Measurements from ENCODE around the gene MYL5.

MYL5 gene

GRCh38 chr4:648579-649292, 25.6 kb upstream of the MYL5 start:
- Histone ChIP-seq H3K9me3 (ENCODE audit: low read depth, low read length) (no peaks in the 10 kb centered on the region), H3K36me3 (ENCODE audit: insufficient read depth, low read length) (no peaks in the 10 kb centered on the region), H3K27ac (no peak overlapping the region), H3K4me3 (no peak overlapping the region), H3K9ac (ENCODE audit: insufficient read length) (no peak overlapping the region)
- no peak for DNase-seq (ENCODE audit: low read depth, low spot score)
- TF ChIP-seq POLR2AphosphoS5 (IDR thresholded peaks at IDR 0.05; ENCODE audit: borderline replicate concordance, low read depth, low read length) (no peak), FOXP2 (optimal IDR thresholded peaks at IDR 0.05; ENCODE audit: control extremely low read depth, extremely low read length, insufficient read depth) (no peak), EZH2 (IDR thresholded peaks at IDR 0.05) (no peak)

GRCh38 chr4:649293-649625, 25.1 kb upstream of the MYL5 start:
- DNase-seq (ENCODE audit: low read depth, low spot score): no peak
- H3K9me3 ChIP-seq (ENCODE audit: low read depth, low read length): no peaks in the 10 kb centered on the region
- no peak overlapping the region for H3K27ac ChIP-seq
- H3K4me3 ChIP-seq: no peak overlapping the region
- TF ChIP-seq FOXP2 (optimal IDR thresholded peaks at IDR 0.05; ENCODE audit: control extremely low read depth, extremely low read length, insufficient read depth) (no peak), POLR2AphosphoS5 (IDR thresholded peaks at IDR 0.05; ENCODE audit: borderline replicate concordance, low read depth, low read length) (no peak), EZH2 (IDR thresholded peaks at IDR 0.05) (no peak)
- H3K36me3 ChIP-seq (ENCODE audit: insufficient read depth, low read length): no peaks in the 10 kb centered on the region
- no peak overlapping the region for H3K9ac ChIP-seq (ENCODE audit: insufficient read length)

GRCh38 chr4:649751-650310, 24.5 kb upstream of the MYL5 start:
- H3K36me3 ChIP-seq (ENCODE audit: insufficient read depth, low read length): no peaks in the 10 kb centered on the region
- H3K27ac ChIP-seq: no peak overlapping the region
- TF ChIP-seq EZH2 (IDR thresholded peaks at IDR 0.05) (no peak), FOXP2 (optimal IDR thresholded peaks at IDR 0.05; ENCODE audit: control extremely low read depth, extremely low read length, insufficient read depth) (no peak), POLR2AphosphoS5 (IDR thresholded peaks at IDR 0.05; ENCODE audit: borderline replicate concordance, low read depth, low read length) (no peak)
- no peak for DNase-seq (ENCODE audit: low read depth, low spot score)
- no peaks in the 10 kb centered on the region for H3K9me3 ChIP-seq (ENCODE audit: low read depth, low read length)
- no peak overlapping the region for H3K9ac ChIP-seq (ENCODE audit: insufficient read length)
- no peak overlapping the region for H3K4me3 ChIP-seq

GRCh38 chr4:650461-650860, 23.9 kb upstream of the MYL5 start:
- H3K9ac ChIP-seq (ENCODE audit: insufficient read length): no peak overlapping the region
- H3K9me3 ChIP-seq (ENCODE audit: low read depth, low read length): no peaks in the 10 kb centered on the region
- no peak for DNase-seq (ENCODE audit: low read depth, low spot score)
- no peaks in the 10 kb centered on the region for H3K36me3 ChIP-seq (ENCODE audit: insufficient read depth, low read length)
- no peak overlapping the region for H3K27ac ChIP-seq
- TF ChIP-seq FOXP2 (optimal IDR thresholded peaks at IDR 0.05; ENCODE audit: control extremely low read depth, extremely low read length, insufficient read depth) (no peak), EZH2 (IDR thresholded peaks at IDR 0.05) (no peak), POLR2AphosphoS5 (IDR thresholded peaks at IDR 0.05; ENCODE audit: borderline replicate concordance, low read depth, low read length) (no peak)
- no peak overlapping the region for H3K4me3 ChIP-seq

- no peak overlapping the region for H3K9ac ChIP-seq (ENCODE audit: insufficient read length)
- DNase-seq (ENCODE audit: low read depth, low spot score): no peak
- H3K27ac ChIP-seq: no peak overlapping the region
- H3K36me3 ChIP-seq (ENCODE audit: insufficient read depth, low read length): no peaks in the 10 kb centered on the region
- no peaks in the 10 kb centered on the region for H3K9me3 ChIP-seq (ENCODE audit: low read depth, low read length)
- TF ChIP-seq EZH2 (IDR thresholded peaks at IDR 0.05) (no peak), POLR2AphosphoS5 (IDR thresholded peaks at IDR 0.05; ENCODE audit: borderline replicate concordance, low read depth, low read length) (no peak), FOXP2 (optimal IDR thresholded peaks at IDR 0.05; ENCODE audit: control extremely low read depth, extremely low read length, insufficient read depth) (no peak)
- no peak overlapping the region for H3K4me3 ChIP-seq
Observed at GRCh38 chr4:650951-651883, 23.1 kb upstream of the MYL5 start.

GRCh38 chr4:651884-652642, 22.3 kb upstream of the MYL5 start:
- Histone ChIP-seq H3K36me3 (ENCODE audit: insufficient read depth, low read length) (no peaks in the 10 kb centered on the region), H3K9me3 (ENCODE audit: low read depth, low read length) (no peaks in the 10 kb centered on the region), H3K27ac (no peak overlapping the region), H3K4me3 (no peak overlapping the region), H3K9ac (ENCODE audit: insufficient read length) (no peak overlapping the region)
- DNase-seq (ENCODE audit: low read depth, low spot score): no peak
- TF ChIP-seq POLR2AphosphoS5 (IDR thresholded peaks at IDR 0.05; ENCODE audit: borderline replicate concordance, low read depth, low read length) (no peak), EZH2 (IDR thresholded peaks at IDR 0.05) (no peak), FOXP2 (optimal IDR thresholded peaks at IDR 0.05; ENCODE audit: control extremely low read depth, extremely low read length, insufficient read depth) (no peak)

GRCh38 chr4:653080-653821, 21.1 kb upstream of the MYL5 start:
- no peak for DNase-seq (ENCODE audit: low read depth, low spot score)
- H3K4me3 ChIP-seq: no peak overlapping the region
- no peaks in the 10 kb centered on the region for H3K36me3 ChIP-seq (ENCODE audit: insufficient read depth, low read length)
- H3K9me3 ChIP-seq (ENCODE audit: low read depth, low read length): no peaks in the 10 kb centered on the region
- no peak for TF ChIP-seq FOXP2 (optimal IDR thresholded peaks at IDR 0.05; ENCODE audit: control extremely low read depth, extremely low read length, insufficient read depth)
- TF ChIP-seq POLR2AphosphoS5 (IDR thresholded peaks at IDR 0.05; ENCODE audit: borderline replicate concordance, low read depth, low read length): no peak
- no peak for TF ChIP-seq EZH2 (IDR thresholded peaks at IDR 0.05)
- no peak overlapping the region for H3K9ac ChIP-seq (ENCODE audit: insufficient read length)
- no peak overlapping the region for H3K27ac ChIP-seq

Data from SK-N-MC (cell line).